Activated CD8-positive, alpha-beta memory T cell treated with anti-CD3 and anti-CD28 coated beads, Interleukin-2, amount 10 ng/mL, durations not matched to agents 7 days and 5 days (primary cell): ENCODE measurements around the gene TMEM219. TPM values are rescaled to one million over a fixed set of nuclear protein-coding genes. Genes with fewer than 3 reads are reported as not detected.
"Not testable (repeated sequence)": the region's sequence is repeated elsewhere in the genome, so short reads cannot be mapped to it uniquely, and the experiment has no call there.

Experiments
- ATAC-seq: fragments of 150-1000 bp; cut with Tn5 transposase; one replicate; pipeline ENCODE4 v1.10.0; 2021; ENCODE audit warnings: moderate library complexity
- CTCF ChIA-PET: fragments of 350-600 bp; sonication (Branson Sonifier 250); formaldehyde crosslinking; loops from one replicate; lab custom pipeline; 2021; ENCODE audit warnings: antibody characterized with exemption; lab: Charles Lee
- DNase-seq: peaks from one replicate; pipeline ENCODE4 v3.0.0-alpha.2; 2020
- H3K27ac Mint-ChIP-seq: one replicate; pipeline ENCODE4 v1.8.0; 2021; ENCODE audit warnings: mild to moderate bottlenecking, mixed read lengths
- H3K27me3 Mint-ChIP-seq: one replicate; pipeline ENCODE4 v1.8.0; 2021; ENCODE audit warnings: mixed read lengths
- H3K36me3 Mint-ChIP-seq: one replicate; pipeline ENCODE4 v1.8.0; 2021; ENCODE audit warnings: mild to moderate bottlenecking, mixed read lengths
- H3K4me1 Mint-ChIP-seq: one replicate; pipeline ENCODE4 v1.8.0; 2021; ENCODE audit warnings: mixed read lengths
- H3K4me3 Mint-ChIP-seq: one replicate; pipeline ENCODE4 v1.8.0; 2021; ENCODE audit warnings: mild to moderate bottlenecking, moderate library complexity, mixed read lengths
- H3K9me3 Mint-ChIP-seq: one replicate; pipeline ENCODE4 v1.8.0; 2022; ENCODE audit warnings: low read depth, mixed read lengths
- total RNA-seq, 2 experiments: library from RNA; stranded (reverse); gene quantifications; one replicate each; pipeline ENCODE4 v1.2.3, GENCODE V29; 2021

The TMEM219 gene
- total RNA-seq, 2 experiments from 2014 or later: 56.9 to 67.6 TPM

DNA sequence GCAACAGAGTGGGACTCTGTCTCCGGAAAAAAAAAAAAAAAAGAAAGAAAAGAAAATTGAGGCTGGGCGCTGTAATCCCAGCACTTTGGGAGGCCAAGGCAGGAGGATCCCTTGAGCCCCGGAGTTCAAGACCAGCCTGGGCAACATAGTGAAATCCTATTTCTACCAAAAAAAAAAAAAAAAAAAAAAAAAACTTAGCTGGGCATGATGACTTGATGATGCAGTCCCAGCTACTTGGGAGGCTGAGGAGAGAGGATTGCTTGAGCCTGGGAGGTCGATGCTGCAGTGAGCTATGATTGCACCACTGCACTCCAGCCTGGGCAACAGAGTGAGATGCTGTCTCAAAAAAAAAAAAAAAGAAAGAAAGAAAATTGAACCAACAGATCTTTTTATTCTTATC lies 56.1 kb downstream of the TMEM219 start:
- not testable (repeated sequence) for H3K27ac Mint-ChIP-seq, DNase-seq, H3K36me3 Mint-ChIP-seq, H3K4me1 Mint-ChIP-seq, H3K9me3 Mint-ChIP-seq, ATAC-seq, H3K4me3 Mint-ChIP-seq
- H3K27me3 Mint-ChIP-seq: peaks cover 24% of the 10 kb centered on the region
- CTCF ChIA-PET: interaction anchor here (1.1 to 4.8 kb wide), 6 partner anchors 14 to 326 kb away, joined by 3 to 21 read pairs (median 5); partner anchors contain the start of gene TLCD3B

DNA sequence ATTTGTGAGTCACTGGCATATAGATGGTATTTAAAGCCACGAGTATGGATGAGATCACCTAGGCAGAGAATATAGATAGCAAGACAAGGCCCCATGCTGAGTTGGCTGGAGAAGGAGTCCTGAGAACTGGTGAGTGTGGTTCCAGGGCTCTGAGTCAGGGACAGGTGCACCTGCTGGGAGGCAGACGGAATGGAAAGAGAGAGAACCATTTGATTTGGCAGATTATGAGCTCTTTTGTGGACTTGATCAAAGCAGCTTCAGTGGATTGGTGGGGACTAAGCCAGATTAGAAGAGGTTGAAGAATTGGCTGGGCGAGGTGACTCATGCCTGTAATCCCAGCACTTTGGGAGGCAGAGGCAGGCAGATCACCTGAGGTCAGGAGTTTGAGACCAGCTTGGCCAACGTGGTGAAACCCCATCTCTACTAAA lies 56.9 kb downstream of the TMEM219 start:
- Mint-ChIP-seq H3K4me3 (no peak overlapping the region), H3K36me3 (no peaks in the 10 kb centered on the region)
- ATAC-seq: no peak

More for the DNA sequence above, 56.9 kb downstream of the TMEM219 start:
- Mint-ChIP-seq H3K4me1 (peaks cover 7% of the 10 kb centered on the region), H3K27ac (no peak overlapping the region), H3K9me3 (no peaks in the 10 kb centered on the region), H3K27me3 (peaks cover 24% of the 10 kb centered on the region)
- CTCF ChIA-PET: interaction anchor here (1.1 to 4.8 kb wide), 6 partner anchors 13 to 327 kb away, joined by 3 to 21 read pairs (median 5); partner anchors contain the start of gene TLCD3B
- no peak for DNase-seq

Other genes starting within 250 kb of the TMEM219 start
- 10 to 100 TPM; 39.7 to 51.2 TPM for gene C16orf54, start 216.1 kb upstream of the TMEM219 start, total RNA-seq
- not detected for gene ZG16, start 183.8 kb upstream of the TMEM219 start, total RNA-seq
- gene KIF22, start 171.3 kb upstream of the TMEM219 start, total RNA-seq: 100 to 1,000 TPM; 205 to 266 TPM
- gene MAZ, start 155.6 kb upstream of the TMEM219 start, total RNA-seq: 100 to 1,000 TPM; 411 to 434 TPM
- gene PRRT2, start 149.9 kb upstream of the TMEM219 start, total RNA-seq: 1 to 10 TPM in 1 of 2 experiments, under 1 TPM in 1; 0.85 to 1.1 TPM
- 10 to 100 TPM; 34.3 to 35.2 TPM for gene PAGR1, start 145.9 kb upstream of the TMEM219 start, total RNA-seq
- 100 to 1,000 TPM; 110 to 123 TPM for gene MVP, start 141.6 kb upstream of the TMEM219 start, total RNA-seq
- gene CDIPT, start 98.9 kb upstream of the TMEM219 start, total RNA-seq: 10 to 100 TPM; 52.0 to 62.0 TPM
- under 1 TPM in 1 of 2 experiments, not detected in 1; 0.09 TPM for gene SEZ6L2, start 62.5 kb upstream of the TMEM219 start, total RNA-seq
- gene ASPHD1, start 61.6 kb upstream of the TMEM219 start, total RNA-seq: under 1 TPM in 1 of 2 experiments, not detected in 1; 0.33 TPM
- 10 to 100 TPM; 44.6 to 48.4 TPM for gene KCTD13, start 35.9 kb upstream of the TMEM219 start, total RNA-seq
- gene TAOK2, start 11.8 kb downstream of the TMEM219 start, total RNA-seq: 10 to 100 TPM; 51.1 to 55.3 TPM
- 10 to 100 TPM; 49.3 to 56.5 TPM for gene HIRIP3, start 33.5 kb downstream of the TMEM219 start, total RNA-seq
- gene INO80E, start 34.2 kb downstream of the TMEM219 start, total RNA-seq: 100 to 1,000 TPM; 102 to 116 TPM
- under 1 TPM in 1 of 2 experiments, not detected in 1; 0.49 TPM for gene DOC2A, start 48.9 kb downstream of the TMEM219 start, total RNA-seq
- not detected for gene C16orf92, start 61.1 kb downstream of the TMEM219 start, total RNA-seq
- 1 to 10 TPM; 1.6 to 6.5 TPM for gene TLCD3B, start 69.2 kb downstream of the TMEM219 start, total RNA-seq
- 1,000 to 10,000 TPM; 1,292 to 1,318 TPM for gene ALDOA, start 103.7 kb downstream of the TMEM219 start, total RNA-seq
- 100 to 1,000 TPM; 149 to 161 TPM for gene PPP4C, start 113.9 kb downstream of the TMEM219 start, total RNA-seq
- gene TBX6, start 129.8 kb downstream of the TMEM219 start, total RNA-seq: 1 to 10 TPM; 2.0 to 2.9 TPM
- gene YPEL3, start 134.1 kb downstream of the TMEM219 start, total RNA-seq: 10 to 100 TPM; 47.2 to 47.8 TPM
- 10 to 100 TPM in 1 of 2 experiments, 1 to 10 TPM in 1; 8.1 to 19.5 TPM for gene GDPD3, start 151.5 kb downstream of the TMEM219 start, total RNA-seq
- gene MAPK3, start 161.1 kb downstream of the TMEM219 start, total RNA-seq: 10 to 100 TPM; 67.1 to 95.1 TPM
- 1,000 to 10,000 TPM; 1,639 to 1,875 TPM for gene CORO1A, start 221.5 kb downstream of the TMEM219 start, total RNA-seq
- gene BOLA2B, start 231.6 kb downstream of the TMEM219 start, total RNA-seq: 100 to 1,000 TPM; 210 to 238 TPM
- 100 to 1,000 TPM; 109 to 121 TPM for gene SLX1A, start 231.8 kb downstream of the TMEM219 start, total RNA-seq
- gene SULT1A3, start 237.2 kb downstream of the TMEM219 start, total RNA-seq: 10 to 100 TPM; 23.4 to 29.6 TPM